HG03457 (cell line): ENCODE measurements around the gene MAGT1.
"Not testable (repeated sequence)": the region's sequence is repeated elsewhere in the genome, so short reads cannot be mapped to it uniquely, and the experiment has no call there.

Source experiments
- ATAC-seq: cut with Tn5 transposase; IDR thresholded peaks from one replicate; pipeline ENCODE4 v1.9.1; 2021; ENCODE audit warnings: moderate number of reproducible peaks; ENCODE audit not compliant: unreplicated experiment

MAGT1 gene

DNA sequence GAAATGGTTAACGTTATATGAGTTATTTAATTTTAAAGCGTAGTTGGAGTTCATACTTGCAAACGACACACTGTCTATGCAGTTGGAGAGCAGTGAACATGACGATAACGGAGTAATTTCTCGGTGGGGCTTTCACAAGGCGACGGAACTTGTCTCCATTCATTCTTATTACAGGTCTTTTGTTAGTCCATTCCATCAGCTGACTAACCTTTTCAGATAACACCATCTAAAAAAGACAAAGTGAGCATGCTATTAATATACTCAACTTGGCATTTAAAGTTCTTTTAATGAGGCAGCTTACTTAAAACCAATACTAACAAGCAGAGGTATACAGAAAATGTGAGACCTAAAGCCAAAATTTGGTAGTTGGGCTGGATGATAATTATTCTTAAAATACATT lies 19.9 kb downstream of the MAGT1 start:
- no peak for ATAC-seq

DNA sequence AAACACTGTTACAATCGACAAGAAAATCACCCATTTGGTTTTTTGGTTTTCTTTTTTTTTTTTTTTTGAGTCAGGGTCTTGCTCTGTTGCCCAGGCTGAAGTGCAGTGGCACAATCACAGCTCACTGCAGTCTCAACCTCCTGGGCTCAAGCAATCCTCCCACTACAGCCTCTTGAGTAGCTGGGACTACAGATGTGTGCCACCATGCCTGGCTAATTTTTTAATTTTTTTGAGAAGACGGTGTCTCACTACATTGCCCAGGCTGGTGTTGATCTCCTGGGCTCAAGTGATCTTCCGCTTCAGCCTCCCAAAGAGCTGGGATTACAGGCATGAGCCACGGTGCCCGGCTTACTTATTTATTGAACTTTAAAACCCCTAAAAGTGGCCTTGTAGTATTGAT lies 63.7 kb downstream of the MAGT1 start:
- not testable (repeated sequence) for ATAC-seq

DNA sequence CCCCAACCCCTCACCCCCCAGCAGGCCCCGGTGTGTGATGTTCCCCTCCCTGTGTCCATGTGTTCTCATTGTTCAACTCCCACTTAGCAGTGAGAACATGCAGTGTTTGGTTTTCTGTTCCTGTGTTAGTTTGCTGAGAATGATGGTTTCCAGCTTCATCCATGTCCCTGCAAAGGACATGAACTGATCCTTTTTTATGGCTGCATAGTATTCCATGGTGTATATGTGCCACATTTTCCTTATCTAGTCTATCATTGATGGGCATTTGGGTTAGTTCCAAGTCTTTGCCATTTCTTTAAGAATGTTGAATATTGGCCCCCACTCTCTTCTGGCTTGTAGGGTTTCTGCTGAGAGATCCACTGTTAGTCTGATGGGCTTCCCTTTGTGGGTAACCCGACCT lies 73.2 kb downstream of the MAGT1 start:
- ATAC-seq: not testable (repeated sequence)

DNA sequence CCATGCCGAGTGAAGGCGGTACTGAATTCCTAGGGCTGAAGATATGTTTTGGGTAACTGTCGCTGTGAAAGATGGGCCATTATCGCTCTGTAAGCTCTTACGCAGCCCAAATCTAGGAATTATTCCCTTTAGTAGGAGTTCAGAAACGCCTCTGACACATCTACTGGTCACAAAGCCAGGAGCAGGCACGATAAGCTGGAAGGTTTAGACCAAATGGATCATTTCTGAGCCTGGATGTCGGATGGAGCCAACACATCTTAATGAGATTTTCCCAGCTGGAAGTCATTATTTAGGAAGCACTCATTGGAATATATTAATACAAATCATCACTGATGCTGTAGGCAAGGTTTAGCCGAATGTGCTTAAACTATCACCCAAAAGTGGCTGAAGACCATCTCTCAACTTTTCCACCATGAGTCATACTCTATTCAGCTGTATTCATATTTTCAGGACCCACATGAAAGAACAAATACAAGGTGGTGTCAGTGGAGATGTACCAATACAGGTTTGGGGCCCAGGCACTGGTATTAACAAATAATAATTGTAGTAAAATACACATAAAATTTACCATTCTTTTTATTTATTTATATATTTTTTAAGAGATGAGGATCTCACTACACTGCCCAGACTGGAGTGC lies 75.0 kb downstream of the MAGT1 start:
- no peak for ATAC-seq

DNA sequence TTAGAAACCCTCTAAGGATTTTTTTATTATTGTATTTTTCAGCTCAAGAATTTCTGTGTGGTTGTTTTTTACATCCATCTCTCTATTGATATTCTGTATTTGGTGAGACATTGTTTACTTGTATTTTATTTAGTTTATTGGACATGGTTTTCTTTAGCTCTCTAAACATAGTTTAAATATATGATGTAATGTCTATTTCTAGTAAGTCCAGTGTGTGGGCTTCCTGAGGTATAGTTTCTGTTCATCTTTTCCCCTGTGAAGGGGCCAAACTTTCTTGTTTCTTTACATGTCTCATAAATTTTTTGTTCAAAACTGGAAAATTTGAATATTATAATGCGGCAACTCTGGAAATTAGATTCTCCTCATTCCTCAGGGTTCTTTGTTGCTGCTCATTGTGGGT lies 81.0 kb downstream of the MAGT1 start:
- no peak for ATAC-seq

DNA sequence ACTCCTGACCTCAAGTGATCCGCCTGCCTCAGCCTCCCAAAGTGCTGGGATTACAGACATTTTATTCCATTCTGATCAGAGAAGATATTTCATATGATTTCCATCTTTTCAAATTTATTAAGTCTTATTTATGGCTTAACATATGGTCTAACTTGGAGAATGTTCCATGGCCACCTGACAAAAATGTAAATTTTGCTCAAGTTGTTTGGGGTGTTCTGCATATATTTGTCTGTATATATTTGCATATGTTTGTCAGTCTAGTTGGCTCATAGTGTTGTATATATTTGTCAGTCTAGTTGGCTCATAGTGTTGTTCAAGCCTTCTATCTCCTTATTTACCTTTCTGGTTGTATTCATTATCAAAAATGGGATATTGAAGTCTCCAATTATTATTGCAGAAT lies 93.0 kb downstream of the MAGT1 start:
- ATAC-seq: no peak

DNA sequence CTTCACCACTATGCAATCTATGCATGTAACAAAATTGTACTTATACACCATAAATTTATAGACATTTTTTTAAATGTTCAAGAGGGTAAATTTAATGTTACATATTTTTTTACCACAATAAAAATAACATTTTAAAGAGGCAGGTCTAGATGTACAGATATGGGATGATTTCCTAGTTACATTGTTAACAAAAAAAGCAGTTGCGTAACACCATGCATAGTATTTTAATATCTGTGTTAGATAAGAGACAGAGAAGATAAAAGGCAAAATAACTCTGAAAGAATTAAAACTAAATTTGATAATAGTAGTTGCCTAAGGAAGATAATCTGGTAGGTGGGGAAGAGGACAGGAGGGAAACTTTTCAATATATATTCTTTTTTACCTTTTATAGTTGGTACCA lies 100.1 kb downstream of the MAGT1 start:
- ATAC-seq: no peak

DNA sequence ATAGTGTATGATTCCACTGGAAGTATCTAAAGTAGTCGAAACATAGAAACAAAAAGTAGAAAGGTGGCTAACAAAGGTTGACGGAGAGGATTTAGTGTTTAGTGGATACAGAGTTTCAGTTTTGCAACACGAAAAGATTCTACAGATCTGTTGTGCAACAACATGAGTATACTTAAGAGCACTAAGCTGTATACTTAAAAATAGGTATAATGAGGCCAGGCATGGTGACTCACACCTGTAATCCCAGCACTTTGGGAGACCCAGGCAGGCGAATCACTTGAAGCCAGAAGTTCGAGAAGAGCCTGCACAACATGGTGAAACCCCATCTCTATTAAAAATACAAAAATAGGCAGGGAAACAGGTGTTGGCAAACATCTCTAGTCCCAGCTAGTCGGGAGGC lies 101.3 kb downstream of the MAGT1 start:
- ATAC-seq: no peak

DNA sequence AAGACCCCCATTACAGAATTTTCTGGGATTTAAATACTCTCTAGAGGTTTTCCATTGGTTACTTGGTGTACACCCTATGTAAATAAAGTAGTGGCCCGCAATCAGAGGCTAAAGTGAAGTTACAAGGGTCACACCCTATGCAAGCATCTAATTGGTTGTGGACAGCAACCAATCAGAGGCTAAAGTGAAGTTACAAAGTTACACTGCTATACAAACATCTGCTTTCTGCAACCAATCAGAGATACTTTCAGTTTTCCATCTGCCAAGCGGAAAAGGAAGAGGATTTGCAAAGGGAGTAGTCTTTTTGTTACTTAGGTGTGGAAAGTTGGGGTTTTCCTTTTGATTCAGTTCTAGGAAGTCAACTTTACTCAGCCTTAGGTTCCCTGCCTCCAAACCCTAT lies 107.2 kb downstream of the MAGT1 start:
- ATAC-seq: no peak

DNA sequence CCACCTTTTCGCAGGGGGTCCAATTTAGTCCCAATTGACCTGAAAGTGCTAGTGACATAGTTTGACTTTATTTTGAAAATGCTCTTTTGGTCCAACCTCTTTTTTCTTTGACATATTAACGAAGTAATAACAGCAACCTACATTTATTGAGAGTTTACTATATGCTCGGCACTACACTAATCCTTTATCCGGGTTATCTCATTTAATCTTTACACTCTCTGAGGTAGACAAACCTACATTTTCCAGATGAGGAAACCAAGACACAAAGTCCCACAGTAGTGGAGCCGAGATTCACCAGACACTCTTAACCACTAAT lies 108.9 kb downstream of the MAGT1 start:
- ATAC-seq: peak; percentile 8

DNA sequence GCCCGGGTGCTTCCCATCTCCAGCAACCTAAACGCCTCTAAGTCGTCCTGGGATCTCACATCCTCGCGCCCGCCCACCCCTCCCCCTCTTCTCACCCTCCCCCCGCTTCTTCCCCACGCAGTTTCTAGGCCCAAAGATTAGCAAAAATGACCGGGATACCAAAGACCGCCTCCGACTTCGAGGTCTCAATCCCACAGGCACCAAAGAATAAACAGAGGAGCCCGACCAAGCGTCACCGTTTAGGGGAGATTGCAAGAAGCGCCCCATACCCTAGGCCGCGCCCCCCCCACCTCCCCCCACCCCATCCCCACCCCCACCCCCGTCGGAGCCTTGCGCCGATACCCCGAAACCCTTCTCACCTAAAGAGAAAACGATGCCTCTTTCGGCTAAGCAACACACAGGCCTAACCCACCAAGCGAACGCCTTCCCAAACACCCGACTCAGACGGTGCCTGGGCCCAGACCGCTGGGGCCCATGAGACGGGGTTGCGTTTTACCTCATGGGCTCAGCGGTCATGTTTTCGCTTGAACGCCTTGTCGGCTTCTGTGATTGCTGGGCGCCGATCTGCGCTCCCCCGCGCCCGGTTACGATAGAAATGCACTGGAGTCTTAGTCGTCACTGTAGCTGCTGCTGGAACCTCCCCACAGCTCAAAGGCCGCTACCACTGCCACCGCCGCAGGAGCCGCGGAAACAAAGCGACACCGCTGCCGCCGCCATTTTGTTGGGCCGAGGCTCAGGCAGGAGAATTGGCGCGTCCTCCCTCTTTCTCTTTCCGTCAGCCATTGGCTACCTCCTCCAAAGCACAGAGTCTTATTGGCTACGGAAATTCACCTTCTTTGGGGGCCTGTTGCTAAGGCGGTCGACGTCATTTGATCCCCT lies 109.5 kb downstream of the MAGT1 start, which contains the start of gene ATRX:
TSS of gene ATRX (minus strand) at position 731 of the 879 bp plus-strand sequence. CDS start at position 516, 215 bp downstream.
- peak; percentile 86 for ATAC-seq

DNA sequence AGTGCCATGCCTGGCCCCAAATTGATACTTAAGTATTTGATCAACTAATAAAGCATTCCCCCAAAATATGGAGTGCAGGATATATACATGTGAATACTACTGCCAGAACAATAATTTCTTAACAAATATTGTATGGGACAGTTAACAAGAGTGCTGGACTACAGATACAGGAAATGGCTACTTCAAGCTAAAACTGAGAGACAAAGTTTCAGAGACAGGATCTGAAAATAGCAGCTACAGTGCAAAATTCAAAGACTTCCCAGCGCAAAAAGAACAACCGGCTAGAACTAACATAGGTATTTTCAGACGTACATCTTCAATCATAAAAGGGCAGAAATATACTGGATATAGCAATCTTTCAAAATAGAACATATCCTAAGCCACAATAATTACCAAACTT lies 115.5 kb downstream of the MAGT1 start:
- ATAC-seq: no peak

DNA sequence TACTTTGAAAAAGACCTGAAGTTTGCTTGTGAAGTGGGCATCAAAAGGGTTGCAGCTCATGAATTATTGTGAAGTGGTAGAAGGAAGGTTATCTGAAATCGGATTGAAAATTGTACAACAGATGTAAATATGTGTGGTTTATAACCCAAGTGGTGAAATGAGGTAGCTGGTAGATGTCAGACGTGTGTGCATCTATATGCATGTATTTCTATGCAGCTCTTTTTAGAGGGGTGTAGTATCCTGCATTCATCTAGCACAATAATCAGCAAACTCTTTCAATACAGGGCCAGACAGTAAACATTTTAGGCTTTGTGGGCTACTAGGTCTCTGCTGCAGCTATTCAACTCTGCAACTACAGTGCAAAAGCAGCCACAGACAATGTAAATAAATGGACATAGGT lies 118.6 kb downstream of the MAGT1 start:
- no peak for ATAC-seq
